KOPT-K1 (cell line): ENCODE measurements around the gene NDUFB11.

Experiments used
- H3K27ac ChIP-seq: fragments of 200-600 bp; sonication (generic); 2 replicates; pipeline ENCODE4 v1.5.1; 2016; ENCODE audit warnings: antibody characterized with exemption, mild to moderate bottlenecking, low read depth, low read length; ENCODE audit not compliant: poor library complexity, severe bottlenecking
- H3K36me3 ChIP-seq: fragments of 200-600 bp; sonication (generic); 2 replicates; pipeline ENCODE4 v1.5.1; 2017; ENCODE audit warnings: antibody characterized with exemption, mild to moderate bottlenecking, low read length, moderate library complexity; ENCODE audit not compliant: insufficient read depth
- H3K9me3 ChIP-seq: fragments of 200-600 bp; sonication (generic); 2 replicates; pipeline ENCODE4 v1.5.1; 2017; ENCODE audit warnings: antibody characterized with exemption, low read length, mild to moderate bottlenecking; ENCODE audit not compliant: insufficient read depth, poor library complexity, severe bottlenecking

NDUFB11 gene

DNA sequence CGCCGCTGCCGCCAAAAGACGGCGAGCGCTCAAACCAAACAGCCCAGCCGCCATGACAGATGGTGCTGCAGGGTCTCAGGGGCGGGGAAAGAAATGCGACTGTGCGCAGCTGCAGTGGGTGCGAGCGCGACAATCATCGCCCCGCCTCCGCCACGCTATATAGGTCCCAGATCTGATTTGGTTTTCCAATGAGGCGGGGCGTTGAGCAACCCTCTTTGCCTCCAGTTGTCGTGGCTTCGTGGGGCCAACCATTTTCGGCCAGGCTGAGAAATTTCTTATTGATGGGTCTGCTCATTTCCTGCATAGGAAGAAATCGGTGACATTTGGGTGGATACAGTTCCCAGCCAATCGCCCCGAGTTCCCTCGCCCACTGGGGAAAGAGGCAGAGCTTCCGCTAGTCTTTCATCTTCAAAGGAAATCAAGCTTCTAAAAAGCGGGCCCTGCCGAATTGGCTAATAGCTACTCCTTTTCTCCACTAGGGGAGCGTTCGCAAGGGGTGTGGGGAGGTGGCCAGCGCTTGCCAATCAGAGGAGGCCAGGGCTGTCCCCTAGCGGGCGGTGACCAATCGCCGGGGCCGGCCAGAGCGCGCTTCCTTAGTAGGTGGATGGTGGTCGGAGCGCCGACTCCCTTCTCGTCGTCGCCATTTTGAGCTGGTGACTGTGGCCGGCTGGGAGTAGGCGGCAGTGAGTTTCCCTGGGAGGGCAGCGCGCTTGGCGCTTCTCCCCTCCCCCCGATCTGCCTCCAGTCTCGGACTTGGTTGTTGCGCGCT, at the start of gene NDUFB11, which contains the start of gene RBM10:
TSS of gene NDUFB11 (minus strand) at position 77 of the 769 bp plus-strand sequence. CDS start at position 54, 23 bp downstream.
TSS of gene RBM10 (plus strand) at position 596 of the 769 bp plus-strand sequence. CDS start 2,261 bp downstream, outside the sequence.
- Histone ChIP-seq H3K36me3 (peaks cover 47% of the 10 kb centered on the region), H3K27ac (peak within 1 kb of the TSS; percentile 94), H3K9me3 (peaks cover 4% of the 10 kb centered on the region)

DNA sequence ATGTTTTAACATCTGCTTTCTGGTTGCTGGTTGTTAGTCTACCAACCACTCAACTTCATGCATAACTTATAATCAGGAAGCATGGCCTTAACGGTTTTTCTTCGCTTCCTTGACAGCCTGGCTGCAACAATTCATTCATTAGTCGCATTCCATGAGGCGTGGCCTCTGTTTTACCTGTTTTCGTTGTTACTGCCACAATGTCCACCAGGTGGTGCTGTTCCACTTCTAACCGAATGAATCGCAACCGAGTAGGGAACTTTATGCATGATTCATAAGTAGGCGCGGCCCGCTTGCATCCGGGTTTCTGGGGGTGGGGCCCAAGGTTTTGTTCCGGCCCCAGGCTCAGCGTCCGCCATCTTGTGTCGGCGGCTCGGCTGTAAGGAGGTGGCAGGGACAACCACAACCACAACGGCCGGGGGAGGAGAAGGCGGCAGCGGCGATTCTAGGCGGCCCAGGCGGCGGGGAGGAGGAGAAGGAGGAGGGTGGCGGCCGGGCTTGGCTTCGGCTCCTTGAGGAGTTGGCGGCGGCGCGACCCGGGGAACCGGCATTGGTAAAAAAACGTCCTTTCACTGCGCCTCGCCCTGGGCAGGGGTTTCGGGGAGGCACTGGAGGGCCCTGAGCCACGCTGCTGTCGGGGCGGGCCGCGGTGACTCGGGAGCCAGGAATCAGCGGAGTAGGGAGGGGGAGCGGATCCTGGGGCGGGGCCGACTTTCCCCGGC, 49.1 kb upstream of the NDUFB11 start, which contains the start of gene UBA1:
TSS of gene UBA1 (plus strand) at position 355 of the 719 bp plus-strand sequence. CDS start 4,974 bp downstream, outside the sequence.
- no peaks in the 10 kb centered on the region for H3K9me3 ChIP-seq
- H3K36me3 ChIP-seq: peaks cover 33% of the 10 kb centered on the region
- peak within 1 kb of the TSS; percentile 93 for H3K27ac ChIP-seq

DNA sequence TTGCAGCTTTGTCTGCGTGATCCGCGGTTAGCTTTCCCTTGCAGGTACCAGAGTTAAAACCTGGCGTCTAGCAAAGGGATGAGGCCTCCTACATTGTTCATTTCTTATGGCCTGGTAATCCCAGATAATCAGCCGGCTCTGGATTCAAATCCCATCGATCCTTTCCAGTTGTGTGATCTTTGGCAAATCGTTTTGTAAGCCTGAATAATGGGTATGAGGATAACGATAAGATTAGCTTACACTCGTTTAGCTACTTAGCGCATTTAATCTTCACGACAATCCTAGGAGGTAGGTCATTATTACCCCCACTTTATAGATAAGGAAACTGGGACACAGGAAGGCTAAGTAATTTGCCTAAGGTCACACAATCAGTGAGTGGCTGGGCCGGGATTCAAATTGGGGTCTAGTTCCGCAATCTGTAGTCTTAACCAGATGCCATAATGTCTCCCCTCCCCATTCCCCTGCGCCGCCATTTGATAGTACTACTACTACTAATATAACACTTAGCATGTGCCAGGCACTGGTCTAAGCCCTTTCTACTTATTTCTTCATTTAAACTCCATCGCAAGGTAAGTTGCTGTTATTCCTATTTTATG, 47.4 kb upstream of the NDUFB11 start:
- Histone ChIP-seq H3K36me3 (peaks cover 21% of the 10 kb centered on the region), H3K27ac (peak overlapping the region; percentile 93), H3K9me3 (no peaks in the 10 kb centered on the region)

DNA sequence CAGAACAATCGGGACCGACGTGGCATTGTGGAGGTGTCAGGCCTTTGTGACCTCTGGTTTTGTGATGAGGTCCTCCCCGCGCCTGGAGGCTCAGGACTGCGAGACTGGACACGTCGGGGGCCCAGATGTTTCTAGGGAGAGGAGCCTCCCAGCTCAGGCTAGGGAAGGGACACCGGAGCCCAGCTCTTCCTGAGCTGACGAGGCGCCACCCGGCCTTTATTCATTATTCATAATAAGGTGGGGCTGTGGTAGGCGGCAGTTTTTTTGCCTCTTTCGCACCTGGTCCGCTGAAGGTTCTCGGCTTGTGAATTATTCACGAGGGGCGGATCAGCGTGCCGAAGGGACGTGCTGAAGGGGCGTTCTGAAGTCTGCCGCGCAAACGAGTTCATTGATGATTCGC, 46.8 kb upstream of the NDUFB11 start:
- peak overlapping the region; percentile 93 for H3K27ac ChIP-seq
- peaks cover 21% of the 10 kb centered on the region for H3K36me3 ChIP-seq
- no peaks in the 10 kb centered on the region for H3K9me3 ChIP-seq

DNA sequence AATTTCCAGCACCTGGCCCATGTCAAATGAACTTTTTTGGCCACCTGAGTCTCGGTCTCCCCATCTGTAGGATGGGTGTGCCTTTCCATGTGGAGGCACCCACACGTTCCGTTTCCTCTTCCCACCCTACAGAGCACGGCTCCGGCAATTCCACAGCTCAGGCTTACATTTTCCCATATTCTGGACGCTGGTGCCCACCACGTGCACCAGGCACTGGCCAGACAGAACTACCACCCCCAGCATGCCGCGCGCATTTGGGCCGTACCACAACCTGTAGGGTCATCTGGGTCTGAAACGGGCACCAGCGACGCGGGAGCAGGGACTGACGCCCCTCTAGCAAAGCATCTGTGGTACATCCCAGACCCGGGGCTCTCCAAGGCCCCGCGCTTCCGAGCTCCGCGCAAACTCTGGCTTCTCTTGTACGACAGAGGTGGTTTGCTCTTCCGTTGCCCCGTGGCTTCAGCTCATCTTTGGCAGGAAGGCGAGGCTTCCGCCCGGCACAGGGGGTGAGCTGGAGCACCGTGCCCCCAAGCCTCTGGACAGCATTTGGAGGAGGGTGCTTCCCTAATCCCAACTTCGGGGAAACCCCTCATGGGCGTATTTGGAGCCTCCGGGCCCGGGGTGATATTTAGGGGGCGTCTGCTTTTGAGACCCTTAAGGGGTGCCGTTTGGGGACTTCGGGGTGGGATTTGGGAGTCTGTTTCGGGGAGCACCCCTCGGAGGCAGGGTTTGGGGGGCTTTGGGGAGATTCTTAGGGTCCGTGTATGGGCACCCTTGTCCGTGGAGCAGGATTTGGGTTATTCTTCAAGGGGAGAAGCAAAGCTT, 46.2 kb upstream of the NDUFB11 start:
- Histone ChIP-seq H3K9me3 (no peaks in the 10 kb centered on the region), H3K27ac (peak overlapping the region; percentile 93), H3K36me3 (peaks cover 21% of the 10 kb centered on the region)

DNA sequence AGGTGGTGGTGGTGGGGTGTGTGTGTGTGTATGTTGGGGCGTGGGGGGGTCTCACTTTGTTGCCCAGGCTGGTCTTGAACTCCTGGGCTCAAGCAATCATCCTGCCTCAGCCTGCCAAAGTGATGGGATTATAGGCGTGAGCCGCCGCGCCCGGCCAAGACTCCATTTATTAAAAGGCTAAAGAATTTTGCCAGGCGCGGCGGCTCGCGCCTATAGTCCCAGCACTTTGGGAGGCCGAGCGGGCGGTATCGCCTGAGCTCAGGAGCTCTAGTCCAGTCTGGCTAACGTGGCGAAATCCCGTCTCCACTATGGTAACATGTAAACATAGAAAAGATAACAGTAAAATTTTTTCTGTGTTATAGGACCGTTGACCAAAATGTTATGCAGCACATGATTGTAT, 45.4 kb upstream of the NDUFB11 start:
- peaks cover 26% of the 10 kb centered on the region for H3K36me3 ChIP-seq
- no peaks in the 10 kb centered on the region for H3K9me3 ChIP-seq
- peak overlapping the region; percentile 93 for H3K27ac ChIP-seq

DNA sequence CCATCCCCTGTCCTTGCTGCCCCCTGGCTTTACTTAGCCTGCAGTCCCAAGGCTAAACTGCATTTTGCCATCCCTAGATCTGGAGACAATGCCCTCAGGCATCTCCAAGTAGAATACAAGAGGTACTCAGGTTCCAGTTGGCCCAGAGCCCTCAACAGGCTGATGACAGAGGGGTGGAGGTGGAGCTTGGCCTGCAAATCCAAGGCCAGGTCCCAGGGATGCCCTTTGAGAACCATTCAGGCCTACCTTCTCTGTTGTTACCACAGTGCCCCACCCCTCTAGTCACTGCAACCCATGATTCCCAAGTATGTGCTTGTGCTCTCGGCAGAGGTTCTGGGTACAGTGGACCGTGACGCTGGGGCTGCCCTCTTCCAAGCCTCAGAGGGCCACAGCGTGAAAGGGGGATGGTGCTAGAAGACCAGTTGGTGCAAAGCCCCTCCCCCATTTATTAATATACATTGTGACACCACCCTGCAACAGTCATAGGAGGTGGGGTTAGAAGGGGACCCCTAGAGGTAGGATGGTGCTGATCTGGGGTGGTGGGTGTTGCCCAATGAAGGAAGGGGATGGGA, 42.7 kb upstream of the NDUFB11 start:
- no peaks in the 10 kb centered on the region for H3K9me3 ChIP-seq
- no peak overlapping the region for H3K27ac ChIP-seq
- H3K36me3 ChIP-seq: peaks cover 49% of the 10 kb centered on the region

DNA sequence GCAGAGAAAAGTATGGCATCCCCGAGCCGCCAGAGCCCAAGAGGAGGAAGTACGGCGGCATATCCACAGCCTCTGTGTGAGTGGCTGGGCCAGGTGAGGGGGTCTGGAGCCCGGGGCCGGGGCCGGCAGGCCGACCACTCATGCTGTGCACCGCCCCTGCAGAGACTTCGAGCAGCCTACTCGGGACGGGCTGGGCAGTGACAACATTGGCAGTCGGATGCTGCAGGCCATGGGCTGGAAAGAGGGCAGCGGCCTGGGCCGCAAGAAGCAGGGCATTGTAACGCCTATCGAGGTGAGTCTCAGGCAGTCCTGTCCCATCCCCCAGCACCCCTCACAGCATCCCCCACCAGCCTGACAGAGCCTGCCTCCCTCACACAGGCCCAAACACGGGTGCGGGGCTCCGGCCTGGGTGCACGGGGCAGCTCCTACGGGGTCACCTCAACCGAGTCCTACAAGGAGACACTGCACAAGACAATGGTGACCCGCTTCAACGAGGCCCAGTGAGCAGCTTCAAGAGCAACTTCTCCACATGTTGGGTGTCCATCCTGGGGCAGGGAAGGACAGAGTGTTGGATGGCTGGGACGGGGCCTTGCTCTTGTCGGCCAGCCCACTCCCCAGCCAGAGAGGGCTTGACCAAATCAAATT, 41.7 kb upstream of the NDUFB11 start:
- Histone ChIP-seq H3K9me3 (no peaks in the 10 kb centered on the region), H3K36me3 (peaks cover 59% of the 10 kb centered on the region), H3K27ac (no peak overlapping the region)

DNA sequence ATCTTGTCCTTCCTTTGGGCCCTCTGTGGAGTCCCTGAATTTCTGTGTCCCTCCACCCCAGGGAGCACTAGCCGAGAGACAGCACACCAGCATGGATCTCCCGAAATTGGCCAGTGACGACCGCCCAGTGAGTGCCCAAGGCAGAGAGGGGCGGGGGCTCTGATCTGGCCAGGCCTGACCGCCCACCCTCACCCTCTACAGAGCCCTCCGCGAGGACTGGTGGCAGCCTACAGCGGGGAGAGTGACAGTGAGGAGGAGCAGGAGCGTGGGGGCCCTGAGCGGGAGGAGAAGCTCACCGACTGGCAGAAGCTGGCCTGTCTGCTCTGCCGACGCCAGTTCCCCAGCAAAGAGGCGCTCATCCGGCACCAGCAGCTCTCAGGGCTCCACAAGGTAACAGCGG, 40.7 kb upstream of the NDUFB11 start:
- H3K36me3 ChIP-seq: peaks cover 68% of the 10 kb centered on the region
- no peak overlapping the region for H3K27ac ChIP-seq
- H3K9me3 ChIP-seq: no peaks in the 10 kb centered on the region

DNA sequence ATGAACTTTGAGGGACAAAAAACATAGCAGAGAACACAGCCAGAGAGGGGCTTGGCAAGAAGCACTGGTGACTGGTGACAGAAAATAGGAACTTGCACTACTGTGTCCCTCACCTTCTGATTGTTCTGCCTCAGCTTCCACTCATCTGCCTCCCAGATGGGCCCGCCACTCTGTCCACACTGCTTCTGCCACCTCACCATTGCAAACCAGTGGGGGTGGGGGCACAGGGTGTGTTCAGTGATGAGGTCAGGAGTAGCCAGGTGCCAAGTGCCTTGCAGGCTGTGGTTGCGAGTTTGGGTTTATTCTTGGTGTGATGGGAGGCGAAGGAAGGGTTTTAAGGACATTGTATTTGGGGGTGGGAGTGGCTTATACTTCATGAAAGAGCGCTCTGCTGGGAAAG, 40.0 kb upstream of the NDUFB11 start:
- peaks cover 74% of the 10 kb centered on the region for H3K36me3 ChIP-seq
- H3K9me3 ChIP-seq: no peaks in the 10 kb centered on the region
- H3K27ac ChIP-seq: no peak overlapping the region

DNA sequence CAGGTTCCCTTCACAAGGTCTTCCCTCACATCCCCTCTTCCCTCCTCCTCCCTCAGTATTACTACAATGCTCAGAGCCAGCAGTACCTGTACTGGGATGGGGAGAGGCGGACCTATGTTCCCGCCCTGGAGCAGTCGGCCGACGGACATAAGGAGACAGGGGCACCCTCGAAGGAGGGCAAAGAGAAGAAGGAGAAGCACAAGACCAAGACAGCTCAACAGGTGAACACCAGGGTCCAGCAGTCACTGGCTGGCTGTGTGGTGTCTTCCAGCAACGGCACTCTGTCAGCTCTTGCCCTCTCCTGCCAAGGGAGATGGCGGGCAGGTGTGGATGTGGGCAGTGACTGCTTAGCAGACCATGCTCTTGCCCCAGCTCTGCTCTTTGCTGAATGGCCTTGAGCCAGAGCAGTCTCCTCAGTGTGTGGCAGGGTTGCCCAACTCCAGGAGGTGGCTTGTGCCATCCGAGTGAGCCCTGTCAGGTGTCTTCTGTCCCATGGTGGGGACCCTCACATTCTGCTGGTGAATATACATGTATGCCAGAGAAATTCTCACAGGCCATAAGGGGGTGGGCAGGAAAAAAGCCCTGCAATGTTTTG, 37.7 kb upstream of the NDUFB11 start:
- H3K36me3 ChIP-seq: peaks cover 94% of the 10 kb centered on the region
- no peak overlapping the region for H3K27ac ChIP-seq
- H3K9me3 ChIP-seq: no peaks in the 10 kb centered on the region

DNA sequence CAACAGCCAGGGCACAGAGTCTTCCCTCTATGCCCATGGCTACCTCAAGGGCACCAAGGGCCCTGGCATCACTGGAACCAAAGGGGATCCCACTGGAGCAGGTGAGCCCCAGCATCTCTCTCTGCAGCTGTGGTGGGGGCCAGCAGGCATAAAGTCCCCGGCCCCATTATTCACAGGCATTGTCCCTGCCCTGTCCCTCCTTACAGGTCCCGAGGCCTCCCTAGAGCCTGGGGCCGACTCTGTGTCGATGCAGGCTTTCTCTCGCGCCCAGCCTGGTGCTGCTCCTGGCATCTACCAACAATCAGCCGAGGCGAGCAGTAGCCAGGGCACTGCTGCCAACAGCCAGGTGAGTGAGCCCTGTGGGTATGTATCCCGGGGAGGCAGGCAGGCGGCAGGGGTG, 36.8 kb upstream of the NDUFB11 start:
- peaks cover 94% of the 10 kb centered on the region for H3K36me3 ChIP-seq
- H3K27ac ChIP-seq: no peak overlapping the region
- H3K9me3 ChIP-seq: no peaks in the 10 kb centered on the region

DNA sequence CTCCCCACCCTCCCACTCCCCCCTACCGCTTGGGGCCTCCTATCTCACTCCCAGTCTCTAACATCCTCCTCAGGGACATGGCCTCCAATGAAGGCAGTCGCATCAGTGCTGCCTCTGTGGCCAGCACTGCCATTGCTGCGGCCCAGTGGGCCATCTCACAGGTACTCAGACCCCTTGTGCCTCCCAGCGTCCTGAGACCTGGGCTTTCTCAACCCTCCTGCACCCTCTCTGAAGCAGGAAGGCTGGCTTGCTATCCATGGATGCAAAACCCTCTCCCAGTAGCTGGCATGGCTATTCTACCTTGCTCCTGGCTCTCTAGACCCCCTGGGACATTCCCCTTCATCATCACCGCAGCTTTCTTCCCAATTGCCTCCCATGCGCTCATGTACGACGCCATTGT, 35.8 kb upstream of the NDUFB11 start:
- H3K9me3 ChIP-seq: no peaks in the 10 kb centered on the region
- no peak overlapping the region for H3K27ac ChIP-seq
- H3K36me3 ChIP-seq: peaks cover 94% of the 10 kb centered on the region

DNA sequence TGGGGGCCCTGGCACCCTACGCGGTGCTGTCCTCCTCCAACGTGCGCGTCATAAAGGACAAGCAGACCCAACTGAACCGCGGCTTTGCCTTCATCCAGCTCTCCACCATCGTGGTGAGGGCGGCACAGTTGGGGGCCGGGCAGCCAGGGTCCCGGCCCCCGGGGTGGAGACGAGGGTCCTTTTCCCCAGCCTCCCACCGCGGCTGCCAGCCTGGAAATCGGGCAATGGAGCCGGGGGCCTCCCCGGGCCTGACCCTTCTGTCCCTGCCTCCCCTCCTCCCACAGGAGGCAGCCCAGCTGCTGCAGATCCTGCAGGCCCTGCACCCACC, 35.4 kb upstream of the NDUFB11 start:
- H3K9me3 ChIP-seq: no peaks in the 10 kb centered on the region
- H3K36me3 ChIP-seq: peaks cover 94% of the 10 kb centered on the region
- no peak overlapping the region for H3K27ac ChIP-seq
